GM12875 (cell line): ENCODE results near the gene LBHD2.

Experiments
- H3K4me3 ChIP-seq: one replicate; pipeline ENCODE4 v1.5.1; 2011; ENCODE audit warnings: low read depth, low read length, control low read depth
- TF ChIP-seq, protein P1 (sequence below): IDR thresholded peaks from 2 replicates; pipeline ENCODE4 v1.5.1; 2011; ENCODE audit warnings: low read depth, mild to moderate bottlenecking, control low read depth, inconsistent platforms, low read length, moderate library complexity, borderline replicate concordance; ENCODE audit not compliant: insufficient read depth

The LBHD2 gene

GRCh38 chr14:103061482-103061976, 22.5 kb upstream of the LBHD2 start:
- H3K4me3 ChIP-seq = no peak overlapping the region
- TF ChIP-seq, protein P1, sequence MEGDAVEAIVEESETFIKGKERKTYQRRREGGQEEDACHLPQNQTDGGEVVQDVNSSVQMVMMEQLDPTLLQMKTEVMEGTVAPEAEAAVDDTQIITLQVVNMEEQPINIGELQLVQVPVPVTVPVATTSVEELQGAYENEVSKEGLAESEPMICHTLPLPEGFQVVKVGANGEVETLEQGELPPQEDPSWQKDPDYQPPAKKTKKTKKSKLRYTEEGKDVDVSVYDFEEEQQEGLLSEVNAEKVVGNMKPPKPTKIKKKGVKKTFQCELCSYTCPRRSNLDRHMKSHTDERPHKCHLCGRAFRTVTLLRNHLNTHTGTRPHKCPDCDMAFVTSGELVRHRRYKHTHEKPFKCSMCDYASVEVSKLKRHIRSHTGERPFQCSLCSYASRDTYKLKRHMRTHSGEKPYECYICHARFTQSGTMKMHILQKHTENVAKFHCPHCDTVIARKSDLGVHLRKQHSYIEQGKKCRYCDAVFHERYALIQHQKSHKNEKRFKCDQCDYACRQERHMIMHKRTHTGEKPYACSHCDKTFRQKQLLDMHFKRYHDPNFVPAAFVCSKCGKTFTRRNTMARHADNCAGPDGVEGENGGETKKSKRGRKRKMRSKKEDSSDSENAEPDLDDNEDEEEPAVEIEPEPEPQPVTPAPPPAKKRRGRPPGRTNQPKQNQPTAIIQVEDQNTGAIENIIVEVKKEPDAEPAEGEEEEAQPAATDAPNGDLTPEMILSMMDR = no peak

- TF ChIP-seq, protein P1 = no peak
- H3K4me3 ChIP-seq = no peak overlapping the region
Measured at GRCh38 chr14:103064436-103064835, 19.6 kb upstream of the LBHD2 start.

- TF ChIP-seq, protein P1 = no peak
- no peak overlapping the region for H3K4me3 ChIP-seq
Measured at GRCh38 chr14:103064978-103065377, 19.0 kb upstream of the LBHD2 start.

GRCh38 chr14:103065861-103066260, 18.1 kb upstream of the LBHD2 start:
- H3K4me3 ChIP-seq = no peak overlapping the region
- TF ChIP-seq, protein P1 = no peak

- TF ChIP-seq, protein P1 = no peak
- no peak overlapping the region for H3K4me3 ChIP-seq
Measured at GRCh38 chr14:103066399-103066798, 17.6 kb upstream of the LBHD2 start.

GRCh38 chr14:103067231-103067954, 16.6 kb upstream of the LBHD2 start:
- TF ChIP-seq, protein P1 = no peak

More at GRCh38 chr14:103067231-103067954, 16.6 kb upstream of the LBHD2 start:
- H3K4me3 ChIP-seq = no peak overlapping the region
